HG03521 (cell line): ENCODE data around the gene HEXD.
"Not testable (repeated sequence)": the region's sequence is repeated elsewhere in the genome, so short reads cannot be mapped to it uniquely, and the experiment has no call there.

Experiments used
- ATAC-seq: cut with Tn5 transposase; IDR thresholded peaks from one replicate; pipeline ENCODE4 v1.9.1; 2021; ENCODE audit warnings: mild to moderate bottlenecking, moderate library complexity; ENCODE audit not compliant: unreplicated experiment

HEXD gene

DNA sequence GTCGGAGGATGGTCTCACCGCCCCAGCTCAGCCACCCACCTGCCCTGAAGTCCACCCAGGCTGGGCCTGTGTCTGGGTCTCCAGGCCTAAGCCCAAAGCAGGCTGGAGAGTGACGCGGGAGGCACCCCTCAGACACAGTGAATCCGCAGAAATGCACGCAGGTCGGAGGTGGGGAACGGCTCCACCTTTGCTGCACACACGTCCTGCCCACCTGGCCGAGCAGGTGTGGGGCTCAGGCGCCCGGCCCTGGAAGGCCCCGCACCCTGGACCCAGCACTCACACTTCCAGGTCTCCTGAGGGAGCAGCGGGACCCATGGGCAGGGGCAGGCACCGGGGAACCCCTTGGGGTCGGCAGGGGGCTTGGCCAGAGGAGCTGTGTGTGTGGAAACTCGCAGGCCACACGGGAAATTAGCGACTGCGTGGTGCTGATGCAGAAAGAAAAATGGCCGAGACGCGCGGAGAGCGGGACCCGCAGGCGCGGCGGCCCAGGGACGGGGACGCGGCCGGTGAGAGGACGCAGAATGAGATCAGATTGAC, 21.8 kb downstream of the HEXD start:
- no peak for ATAC-seq

DNA sequence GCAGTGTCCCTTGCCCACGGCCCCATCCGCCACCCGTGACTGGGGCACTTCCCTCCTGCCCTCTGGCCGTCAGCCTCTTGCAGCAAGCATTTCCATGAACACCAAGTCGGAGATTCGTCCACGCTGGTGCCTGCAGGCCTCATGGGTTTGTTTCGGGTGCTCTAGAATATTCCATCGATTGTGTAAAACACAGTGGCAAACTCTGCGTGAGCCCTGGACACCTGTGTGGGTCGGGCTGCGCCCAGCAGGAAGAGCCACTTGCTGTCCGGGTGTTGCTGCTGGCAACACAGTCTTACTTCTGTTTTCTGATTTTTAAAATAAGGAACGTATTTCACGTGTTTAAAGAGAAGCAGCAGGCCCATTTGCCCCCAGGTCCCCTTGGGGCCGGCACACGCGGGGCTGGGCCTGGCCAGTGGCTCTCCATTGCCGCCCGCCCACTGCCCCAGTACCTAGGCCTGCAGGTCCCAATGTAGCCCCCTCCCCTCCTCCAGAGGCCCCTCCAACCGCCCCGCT, 22.4 kb downstream of the HEXD start:
- ATAC-seq: no peak

- ATAC-seq: no peak
These were observed 23.0 kb downstream of the HEXD start for GRCh38 chr17:82440991-82441627.

- no peak for ATAC-seq
These were observed 23.7 kb downstream of the HEXD start for GRCh38 chr17:82441691-82442487.

DNA sequence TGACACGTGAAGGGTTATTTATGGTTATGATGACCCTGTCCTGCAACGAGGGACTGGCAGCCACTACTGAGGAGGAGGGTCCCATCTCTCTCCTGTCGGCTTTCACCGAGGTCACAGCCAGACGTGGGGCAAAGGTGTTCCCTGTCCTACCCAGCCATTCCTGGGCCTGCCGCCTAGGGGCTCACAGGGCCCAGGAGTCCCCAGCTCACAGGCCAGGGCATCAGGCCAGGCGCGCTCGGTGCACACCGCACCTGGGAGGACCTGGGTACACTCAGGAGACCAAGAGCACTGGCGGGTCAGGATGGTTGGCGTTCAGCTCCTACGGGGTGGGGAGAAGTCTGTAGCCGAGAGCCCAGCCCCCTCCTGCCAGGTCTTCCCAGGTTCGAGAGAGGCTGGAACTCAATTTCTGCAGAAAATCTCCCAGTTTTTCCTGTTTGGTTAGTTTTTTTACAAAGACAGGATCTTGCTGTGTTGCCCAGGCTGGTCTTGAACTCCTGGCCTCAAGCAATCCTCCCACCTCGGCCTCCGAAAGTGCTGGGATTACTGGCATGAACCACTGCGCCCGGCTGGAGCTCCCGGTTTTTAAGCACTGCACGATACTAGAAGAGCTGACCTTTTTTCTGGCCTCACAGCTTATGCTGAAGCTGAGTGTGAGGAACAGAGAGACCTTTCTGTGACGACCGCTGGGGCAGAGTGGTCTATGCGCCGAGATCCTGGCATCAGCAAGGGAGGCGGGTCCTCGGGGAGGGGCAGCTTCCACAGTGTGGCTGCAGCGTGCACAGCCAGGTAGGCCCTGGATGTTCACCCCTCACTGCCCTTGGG, 24.7 kb downstream of the HEXD start:
- no peak for ATAC-seq

GRCh38 chr17:82443465-82444283, 25.5 kb downstream of the HEXD start:
- no peak for ATAC-seq

GRCh38 chr17:82444284-82444893, 26.2 kb downstream of the HEXD start:
- ATAC-seq: no peak

DNA sequence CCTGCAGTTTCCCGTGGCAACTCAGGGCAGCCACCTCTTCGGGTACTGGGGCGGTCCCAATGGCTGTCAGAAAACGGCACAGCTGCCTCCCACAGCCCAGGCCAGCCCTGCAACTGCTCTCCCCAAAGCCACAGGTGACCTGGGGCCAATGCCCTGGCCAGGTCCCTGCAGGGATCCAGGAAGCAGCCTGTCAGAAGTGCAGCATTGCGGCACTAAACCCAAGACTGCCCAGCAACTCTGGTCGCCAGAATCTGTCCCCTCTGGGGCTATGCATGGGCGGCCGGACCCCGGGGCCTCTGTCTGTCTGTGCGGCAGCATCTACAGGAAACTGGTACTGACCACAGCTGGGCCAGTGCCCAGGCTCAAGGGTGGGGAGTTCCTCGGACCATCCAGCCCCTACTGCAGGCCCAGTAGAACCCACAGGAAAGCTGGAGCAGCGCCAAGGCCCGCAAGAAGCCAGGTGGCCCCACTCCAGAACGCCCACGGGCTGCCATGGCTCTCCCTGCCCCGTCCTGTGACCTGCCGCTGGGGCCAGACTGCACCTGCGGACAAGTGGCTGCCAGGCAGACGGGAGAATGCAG, 26.9 kb downstream of the HEXD start:
- ATAC-seq: no peak

DNA sequence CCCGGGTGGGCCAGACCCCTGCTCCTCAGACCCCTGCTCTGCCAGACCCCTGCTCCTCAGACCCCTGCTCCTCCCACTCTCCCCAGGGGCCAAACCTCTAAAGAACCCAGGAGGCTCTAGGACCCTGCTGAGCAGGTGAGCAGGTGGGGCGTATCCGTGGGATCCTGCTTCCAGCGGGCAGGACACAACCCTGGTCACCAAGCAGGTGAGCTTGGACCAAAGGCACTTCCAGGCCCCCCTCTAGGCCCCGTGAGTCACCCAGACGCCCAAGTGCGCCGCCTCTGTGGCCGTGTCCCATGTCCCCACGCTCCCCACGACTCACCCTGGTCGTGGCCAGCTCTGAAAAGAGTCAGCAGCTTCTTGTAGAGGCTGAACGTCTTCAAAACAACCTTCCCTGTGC, 27.4 kb downstream of the HEXD start:
- ATAC-seq: no peak

- no peak for ATAC-seq
These were observed 28.0 kb downstream of the HEXD start for GRCh38 chr17:82446124-82446523.

- no peak for ATAC-seq
These were observed 28.5 kb downstream of the HEXD start for GRCh38 chr17:82446649-82447048.

GRCh38 chr17:82447876-82448275, 29.7 kb downstream of the HEXD start:
- ATAC-seq: no peak

DNA sequence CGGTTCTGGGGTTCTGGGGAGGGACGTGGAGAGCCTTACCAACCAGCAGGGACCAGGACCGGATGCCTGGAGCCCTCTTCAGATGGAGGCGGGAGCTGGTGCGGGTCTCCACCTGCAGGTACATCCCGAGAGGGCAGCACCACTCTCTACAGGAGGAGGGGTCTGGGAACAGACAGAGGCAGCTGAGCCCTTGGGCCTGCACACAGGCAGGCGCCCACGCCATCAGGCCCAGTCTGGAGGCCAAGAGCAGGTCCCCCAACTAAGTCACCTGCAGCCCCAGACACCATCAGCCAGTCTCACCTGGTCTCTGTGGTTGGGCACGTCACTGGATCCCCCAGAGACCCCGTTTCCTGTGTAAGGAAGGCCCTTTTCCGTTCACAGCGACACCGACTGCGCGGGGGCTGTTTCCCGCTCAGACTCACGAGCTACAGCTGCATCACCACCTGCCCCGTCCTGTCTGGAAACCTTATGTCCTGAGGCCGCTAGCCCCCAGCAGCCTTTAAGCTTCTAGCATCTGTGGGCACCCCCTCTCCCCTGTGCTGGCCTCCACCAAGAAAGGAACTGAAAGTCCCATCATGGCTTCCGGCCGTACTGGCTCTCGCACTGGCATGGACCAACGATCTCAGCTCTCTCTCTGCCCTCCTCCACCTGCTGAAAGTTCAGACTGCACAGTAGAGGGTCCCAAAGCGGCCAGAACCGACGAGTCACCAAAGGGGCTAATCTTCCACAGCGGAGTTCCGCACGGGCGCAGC, 31.2 kb downstream of the HEXD start:
- ATAC-seq: peak; percentile 42

GRCh38 chr17:82449883-82450356, 31.8 kb downstream of the HEXD start:
- ATAC-seq: no peak

DNA sequence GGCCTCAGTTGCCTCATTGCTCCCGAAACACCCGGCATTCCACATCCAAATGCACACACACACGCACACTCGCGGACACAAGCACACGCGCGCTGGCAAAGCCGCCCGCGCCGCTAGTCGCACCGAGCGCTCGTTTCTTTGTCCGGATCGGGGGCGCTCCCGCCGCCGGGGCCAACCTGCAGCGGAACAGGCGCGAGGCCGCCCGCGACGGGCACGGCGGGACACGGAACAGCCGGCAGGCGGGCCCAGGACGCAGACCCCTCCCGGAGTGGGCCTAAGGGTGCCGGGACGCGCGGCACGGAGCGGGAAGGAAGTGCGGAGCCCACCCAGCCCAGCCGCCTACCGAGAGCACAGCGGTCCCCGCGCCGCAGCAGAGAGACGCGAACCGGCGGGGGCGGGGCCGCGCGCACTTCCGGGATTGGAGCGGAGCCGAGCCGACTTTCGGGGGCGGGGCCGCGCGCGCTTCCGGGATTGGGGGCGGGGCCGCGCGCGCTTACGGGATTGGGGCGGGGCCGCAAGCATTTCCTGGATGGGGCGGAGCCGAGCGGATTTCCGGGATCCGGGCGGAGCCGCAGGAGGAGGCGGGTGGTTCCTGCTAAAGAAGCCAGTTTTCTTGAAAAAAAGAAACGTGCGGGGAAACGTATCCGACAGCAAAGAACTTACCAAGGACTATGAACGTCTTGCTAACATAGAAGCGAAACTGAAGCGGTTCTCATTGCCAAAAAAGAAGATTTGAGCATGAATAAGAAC, 32.4 kb downstream of the HEXD start, which contains the start of gene CYBC1:
TSS of gene CYBC1 (minus strand) at position 396 of the 750 bp plus-strand sequence. CDS start 1,498 bp downstream, outside the sequence.
- peak; percentile 64 for ATAC-seq

- no peak for ATAC-seq
These were observed 34.0 kb downstream of the HEXD start for GRCh38 chr17:82452162-82452561.

GRCh38 chr17:82453151-82453550, 35.0 kb downstream of the HEXD start:
- ATAC-seq: not testable (repeated sequence)

DNA sequence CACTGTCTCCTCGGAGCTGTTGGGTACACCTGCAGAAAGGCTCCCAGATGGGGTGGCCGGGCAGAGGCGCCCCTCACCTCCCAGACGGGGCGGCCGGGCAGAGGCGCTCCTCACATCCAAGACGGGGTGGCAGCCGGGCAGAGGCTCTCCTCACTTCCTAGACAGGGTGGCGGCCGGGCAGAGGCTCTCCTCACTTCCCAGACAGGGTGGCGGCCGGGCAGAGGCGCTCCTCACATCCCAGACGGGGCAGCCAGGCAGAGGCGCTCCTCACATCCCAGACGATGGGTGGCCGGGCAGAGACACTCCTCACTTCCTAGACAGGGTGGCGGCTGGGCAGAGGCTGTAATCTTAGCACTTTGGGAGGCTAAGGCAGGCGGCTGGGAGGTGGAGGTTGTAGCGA, 35.6 kb downstream of the HEXD start:
- ATAC-seq: not testable (repeated sequence)
